Glomerular visceral epithelial cell (primary cell): ENCODE measurements around the gene POLRMT.
A peak's percentile ranks its signal among the peaks of the same experiment; 100 is the strongest.
"Not testable (repeated sequence)": the region's sequence is repeated elsewhere in the genome, so short reads cannot be mapped to it uniquely, and the experiment has no call there.

Source experiments
- DNase-seq: peaks from one replicate; pipeline ENCODE4 v3.0.0-alpha.2; 2016; ENCODE audit errors: extremely low spot score

POLRMT gene

GRCh38 chr19:647566-648284 is 14.4 kb upstream of the POLRMT start:
- DNase-seq: no peak

- DNase-seq: no peak
These were observed 13.6 kb upstream of the POLRMT start for GRCh38 chr19:646779-647565.

- DNase-seq: no peak
These were observed 12.8 kb upstream of the POLRMT start for GRCh38 chr19:645912-646778.

- DNase-seq: no peak
These were observed 11.5 kb upstream of the POLRMT start for GRCh38 chr19:644789-645188.

- no peak for DNase-seq
These were observed 11.0 kb upstream of the POLRMT start for GRCh38 chr19:644363-644762.

- DNase-seq: no peak
These were observed 10.4 kb upstream of the POLRMT start for GRCh38 chr19:643736-644135.

GRCh38 chr19:642767-643727 is 9.7 kb upstream of the POLRMT start:
- DNase-seq: no peak

GRCh38 chr19:641702-642101 is 8.4 kb upstream of the POLRMT start:
- DNase-seq: no peak

GRCh38 chr19:640606-641189 is 7.4 kb upstream of the POLRMT start:
- no peak for DNase-seq

GRCh38 chr19:640161-640558 is 6.8 kb upstream of the POLRMT start:
- no peak for DNase-seq

- DNase-seq: peak; percentile 92
These were observed 6.2 kb upstream of the POLRMT start, which contains the start of gene FGF22 for GRCh38 chr19:639253-640160. TSS of gene FGF22 (plus strand) at chr19:639879. CDS start at chr19:639926, 47 bp downstream.

GRCh38 chr19:638906-639252 is 5.5 kb upstream of the POLRMT start:
- no peak for DNase-seq

- no peak for DNase-seq
These were observed 1.8 kb upstream of the POLRMT start for GRCh38 chr19:634975-635652.

GRCh38 chr19:633786-634639 is 676 bp upstream of the POLRMT start:
- no peak for DNase-seq

GRCh38 chr19:632579-633067 is 714 bp downstream of the POLRMT start:
- peak; percentile 64 for DNase-seq

GRCh38 chr19:629961-630714 is 3.2 kb downstream of the POLRMT start:
- no peak for DNase-seq

- not testable (repeated sequence) for DNase-seq
These were observed 3.8 kb downstream of the POLRMT start for GRCh38 chr19:629515-629914.
